Stimulated activated CD4-positive, alpha-beta T cell treated with anti-CD3 and anti-CD28 coated beads, Interleukin-15, amount 100 ng/mL, for 48 hours (primary cell): Measurements from ENCODE around the gene ADARB2.
"Not testable (repeated sequence)": the region's sequence is repeated elsewhere in the genome, so short reads cannot be mapped to it uniquely, and the experiment has no call there.

Experiments used
- DNase-seq, 2 donors: peaks; one replicate each; pipeline ENCODE4 v3.0.0-alpha.2; 2020; ENCODE audit warnings: low read depth in 2 of 2

ADARB2 gene

DNA sequence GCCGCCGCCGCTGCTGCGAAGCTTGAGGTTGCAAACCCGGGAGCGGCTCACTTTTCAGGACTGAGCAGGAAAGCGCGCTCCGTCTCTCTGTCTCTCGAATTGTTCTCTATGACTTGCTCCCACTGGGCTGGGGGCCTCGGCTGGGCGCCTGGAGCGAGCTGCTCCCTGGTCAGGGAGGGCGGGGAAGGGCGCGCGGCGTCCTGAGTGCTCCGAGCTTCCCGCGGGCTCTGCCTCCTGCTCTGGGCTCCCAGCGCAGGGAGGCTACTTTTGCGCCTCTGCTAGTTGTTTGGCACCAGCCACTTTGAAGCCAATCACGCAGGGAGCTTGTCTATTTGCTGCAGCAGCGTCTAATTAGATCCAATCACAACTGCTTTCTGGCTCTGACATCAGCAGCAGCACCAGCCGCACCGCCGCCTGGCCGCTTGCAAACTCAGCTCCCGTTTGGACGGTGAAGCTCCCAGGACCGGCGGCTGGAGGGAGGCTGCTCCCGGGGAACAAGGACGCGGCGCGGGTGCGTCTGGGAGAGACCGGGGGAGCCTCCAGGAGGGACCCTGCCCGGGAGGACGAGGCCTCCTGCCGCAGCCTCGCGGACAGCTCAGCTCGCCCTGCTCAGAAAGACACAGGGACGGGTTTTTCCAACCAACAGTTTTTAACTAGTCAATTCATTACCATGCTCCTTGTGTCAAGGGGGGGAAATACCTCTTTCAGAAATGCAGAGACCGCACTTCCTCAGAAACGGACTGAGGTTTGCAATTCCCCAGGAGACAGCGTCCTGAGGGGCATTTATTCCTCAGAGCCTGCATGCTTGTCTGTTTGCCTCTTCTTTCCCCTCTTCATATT is at the start of gene ADARB2:
TSS of gene ADARB2 (minus strand) at position 304 of the 840 bp plus-strand sequence.
- no peak for DNase-seq

- no peak for DNase-seq
Observed at GRCh38 chr10:1785835-1786234, 48.5 kb upstream of the ADARB2 start.

DNA sequence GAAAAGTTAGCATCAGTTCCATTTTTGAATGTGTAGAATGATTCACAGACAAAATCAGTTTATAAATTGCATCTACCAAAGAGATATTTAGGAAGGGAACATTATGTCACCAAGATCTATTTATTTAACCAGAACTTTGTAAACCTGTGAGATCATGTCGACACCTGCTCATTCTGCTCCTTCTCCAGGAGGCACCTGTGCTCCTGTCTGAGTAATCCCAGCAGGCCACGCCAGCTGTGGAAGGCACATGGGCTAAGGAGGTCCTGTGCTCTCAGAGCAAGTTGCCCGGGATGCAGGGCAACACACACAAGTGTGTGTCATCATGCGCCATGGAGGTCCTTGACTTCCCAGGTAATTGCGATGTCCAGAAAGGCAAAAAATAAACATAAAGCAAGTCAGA is 45.5 kb upstream of the ADARB2 start:
- DNase-seq, result no peak

DNA sequence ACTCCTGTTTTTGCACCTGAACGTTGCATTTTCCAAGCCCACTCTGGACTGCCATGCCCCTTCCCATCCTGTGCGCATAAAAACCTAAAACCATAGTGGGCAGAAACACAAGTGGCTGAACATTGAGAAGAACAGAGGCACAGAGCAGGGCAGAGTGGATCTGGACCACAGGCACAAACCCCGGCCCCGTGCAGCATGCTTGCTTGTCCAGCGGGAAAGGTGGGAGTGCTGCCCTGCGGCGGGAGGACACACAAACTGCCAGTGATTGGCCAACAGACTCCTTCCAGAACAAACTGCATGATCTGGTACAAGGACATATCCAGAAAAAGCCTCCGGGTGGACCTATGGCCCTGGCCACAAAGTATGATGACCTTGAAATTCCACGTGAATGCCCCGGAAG is 42.5 kb upstream of the ADARB2 start:
- DNase-seq, result no peak

- no peak for DNase-seq
Observed at GRCh38 chr10:1778375-1778969, 41.1 kb upstream of the ADARB2 start.

DNA sequence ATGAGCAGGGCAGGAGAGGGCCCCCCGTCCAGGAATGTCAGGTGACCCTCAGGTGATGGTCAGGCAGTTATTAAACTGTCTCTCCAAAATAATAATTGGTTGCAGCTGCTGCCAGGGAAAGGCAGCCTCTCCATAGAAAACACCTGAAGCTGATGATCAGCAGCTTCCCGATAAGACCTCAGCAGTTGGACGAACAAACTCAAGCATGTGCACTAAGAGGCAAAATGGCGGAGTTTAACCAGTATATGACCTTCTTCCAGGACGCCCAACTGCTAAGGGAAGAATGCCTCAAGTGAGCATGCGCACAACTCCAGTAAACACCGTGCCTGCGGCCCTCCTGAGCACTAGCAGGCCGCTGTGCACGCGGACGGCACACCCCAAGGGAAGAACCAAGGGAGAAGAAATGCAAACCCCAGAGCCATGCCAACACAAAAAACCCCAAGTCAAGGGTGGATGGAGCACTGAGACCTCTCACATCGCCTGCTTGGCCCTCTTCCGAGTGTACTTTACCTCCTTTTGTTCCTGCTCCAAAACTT is 38.9 kb upstream of the ADARB2 start:
- no peak for DNase-seq

GRCh38 chr10:1774796-1775195 is 37.5 kb upstream of the ADARB2 start:
- no peak for DNase-seq

DNA sequence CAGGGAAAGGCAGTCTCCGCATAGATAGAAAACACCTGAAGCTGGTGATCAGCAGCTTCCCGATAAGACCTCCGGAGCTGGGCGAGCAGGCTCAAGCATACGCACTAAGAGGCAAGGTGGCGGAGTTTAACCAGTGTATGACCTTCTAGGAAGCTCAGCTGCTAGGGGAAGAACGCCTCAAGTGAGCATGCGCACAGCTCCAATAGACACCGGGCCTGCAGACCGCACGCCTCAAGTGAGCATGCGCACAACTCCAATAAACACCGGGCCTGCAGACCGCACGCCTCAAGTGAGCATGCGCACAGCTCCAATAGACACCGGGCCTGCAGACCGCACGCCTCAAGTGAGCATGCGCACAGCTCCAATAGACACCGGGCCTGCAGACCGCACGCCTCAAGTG is 35.9 kb upstream of the ADARB2 start:
- not testable (repeated sequence) for DNase-seq

GRCh38 chr10:1766049-1766448 is 28.7 kb upstream of the ADARB2 start:
- no peak for DNase-seq

- no peak for DNase-seq
Observed at GRCh38 chr10:1762076-1762475, 24.8 kb upstream of the ADARB2 start.

DNA sequence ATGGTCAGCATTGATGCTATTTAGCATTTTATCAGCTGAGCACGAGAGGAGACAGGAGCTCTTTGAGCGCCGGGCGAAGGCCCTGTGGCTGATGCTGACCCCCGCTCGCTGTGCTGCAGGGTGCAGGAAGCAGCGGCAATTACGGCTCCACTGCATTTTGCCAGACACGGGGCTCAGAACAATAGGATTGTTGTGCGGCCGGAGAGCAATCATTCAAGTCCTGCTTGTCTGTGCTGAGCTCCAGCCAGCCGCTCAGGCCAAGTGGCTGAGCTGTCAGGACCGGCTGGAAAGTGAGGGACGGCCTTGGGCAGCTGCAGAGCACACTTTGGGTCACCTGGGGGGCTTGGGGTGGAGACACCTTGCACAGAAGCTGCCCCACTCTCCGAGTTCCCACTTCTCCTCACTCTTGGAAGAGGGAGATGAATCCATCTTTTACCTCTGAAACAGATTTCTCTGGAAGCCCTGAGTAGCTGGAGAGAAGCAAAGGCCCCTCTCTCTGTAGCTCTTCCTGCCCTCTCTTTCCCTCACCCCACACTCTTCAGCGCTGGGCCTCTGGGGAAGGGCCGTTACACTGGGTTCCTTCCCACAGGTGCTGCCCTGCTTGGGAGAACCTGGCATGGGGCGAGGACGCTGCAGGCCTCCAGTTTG is 17.3 kb upstream of the ADARB2 start:
- DNase-seq, result no peak

DNA sequence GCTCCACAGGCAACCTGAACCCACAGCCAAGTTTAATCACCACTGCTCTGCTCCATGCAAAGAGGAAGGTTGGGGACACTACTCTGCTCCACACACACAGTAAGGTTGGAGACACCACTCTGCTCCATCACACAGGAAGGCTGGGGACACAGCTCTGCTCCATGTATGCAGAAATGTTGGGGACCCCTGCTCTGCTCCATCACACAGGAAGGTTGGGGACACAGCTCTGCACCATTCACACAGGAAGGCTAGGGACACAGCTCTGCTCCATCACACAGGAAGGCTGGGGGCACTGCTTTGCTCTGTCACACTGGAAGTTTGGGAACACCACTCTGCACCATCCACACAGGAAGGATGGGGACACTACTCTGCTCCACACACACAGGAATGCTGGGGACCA is 14.8 kb upstream of the ADARB2 start:
- no peak for DNase-seq

DNA sequence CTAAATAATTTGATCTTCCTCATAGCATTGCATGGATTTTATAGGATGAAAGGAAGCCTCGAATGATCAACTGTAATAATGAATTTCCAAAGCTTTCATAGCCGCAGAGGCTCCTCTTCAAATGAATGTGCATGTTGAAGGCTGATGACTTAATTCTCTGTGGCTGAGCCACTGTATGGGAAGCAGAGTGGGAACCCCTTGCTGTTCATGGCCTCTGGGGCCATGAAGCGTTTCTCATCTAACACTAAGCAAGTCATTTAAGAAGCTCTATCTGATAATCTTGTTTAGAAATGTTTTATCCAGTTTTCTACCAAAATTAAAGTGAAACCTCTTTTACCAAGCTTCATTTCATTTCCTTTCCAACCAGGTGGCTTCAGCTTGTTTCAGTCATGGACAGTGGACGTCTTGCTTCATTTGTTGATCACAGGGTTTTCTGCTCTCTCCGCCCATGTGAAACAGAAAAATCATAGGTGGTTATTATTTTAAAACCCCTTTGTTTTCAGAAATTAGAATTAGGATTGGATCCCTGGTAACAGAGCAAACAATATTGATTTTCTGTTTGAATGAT is 10.3 kb upstream of the ADARB2 start:
- no peak for DNase-seq

GRCh38 chr10:1746796-1747195 is 9.5 kb upstream of the ADARB2 start:
- DNase-seq, result no peak

- DNase-seq, result no peak
Observed at GRCh38 chr10:1745780-1746456, 8.6 kb upstream of the ADARB2 start.

DNA sequence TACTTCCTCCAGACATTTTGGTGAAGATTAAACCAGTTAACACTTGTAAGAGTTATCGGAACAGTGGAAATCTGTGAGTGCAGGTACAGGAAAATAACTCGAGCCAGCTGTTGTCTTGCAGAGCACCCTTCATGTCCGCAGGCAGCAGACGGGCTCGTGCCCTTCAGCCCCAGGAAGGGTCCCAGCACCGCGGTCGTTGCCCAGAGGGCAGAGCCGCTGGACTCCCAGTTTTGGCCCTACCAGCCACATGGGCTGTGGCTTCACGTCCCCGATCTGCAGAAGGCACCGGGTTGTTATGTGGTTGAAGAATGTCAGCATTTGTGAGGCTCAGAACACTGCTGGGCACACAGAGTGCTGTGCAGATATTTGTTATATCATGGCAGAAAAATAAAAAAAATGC is 7.2 kb upstream of the ADARB2 start:
- no peak for DNase-seq

DNA sequence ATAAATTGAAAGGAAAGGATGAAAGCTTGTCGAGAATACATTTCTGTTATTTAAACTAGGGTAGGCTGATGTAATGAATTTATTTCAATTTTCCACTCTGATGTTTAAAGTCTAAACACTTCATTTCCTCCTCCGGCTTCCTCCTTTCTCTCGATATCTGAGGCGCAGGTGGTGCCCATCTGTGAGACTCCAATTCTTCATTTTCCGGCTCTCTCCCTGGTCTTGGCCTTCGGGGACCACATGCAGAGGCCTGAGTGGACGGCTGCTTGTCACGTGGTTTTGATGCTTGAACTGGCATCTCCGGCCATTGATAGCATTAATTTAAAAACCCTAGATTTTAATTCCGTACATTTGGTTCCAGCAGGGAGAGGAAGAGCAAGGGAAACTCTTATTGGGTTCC is 5.8 kb upstream of the ADARB2 start:
- DNase-seq, result no peak

- DNase-seq, result no peak
Observed at GRCh38 chr10:1741450-1741849, 4.1 kb upstream of the ADARB2 start.

GRCh38 chr10:1739751-1740150 is 2.4 kb upstream of the ADARB2 start:
- no peak for DNase-seq

DNA sequence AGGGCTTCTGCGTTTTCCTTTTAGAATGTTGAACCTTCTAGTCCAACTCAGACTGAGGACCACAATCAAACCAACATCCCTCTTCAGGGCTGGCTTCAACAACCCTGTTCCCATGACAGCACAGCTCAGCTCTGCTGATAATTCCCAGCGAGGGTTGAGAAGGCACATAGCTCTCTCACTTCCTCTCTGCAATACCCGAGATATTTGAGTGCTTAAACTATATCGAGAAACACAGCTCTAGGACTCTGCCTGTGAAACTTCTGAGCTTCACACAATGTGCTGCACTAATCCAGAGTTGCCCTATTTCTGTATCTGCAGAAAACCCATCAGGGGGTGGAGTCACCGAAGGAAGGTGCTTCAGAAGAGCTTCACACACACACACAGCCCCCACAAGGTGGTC is 1.6 kb upstream of the ADARB2 start:
- no peak for DNase-seq

DNA sequence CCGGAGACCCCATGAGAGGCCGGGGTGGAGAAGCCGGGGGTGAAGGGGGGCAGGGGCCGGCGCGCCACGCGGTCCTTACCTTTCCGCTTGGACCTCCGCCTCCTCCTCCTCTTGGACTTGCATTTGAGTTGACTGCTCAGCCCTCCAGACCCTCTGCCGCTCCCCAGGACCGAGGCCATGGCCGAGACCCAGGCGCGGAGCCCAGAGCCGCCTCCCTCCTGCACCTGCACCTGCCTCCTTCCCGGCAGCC is 428 bp downstream of the ADARB2 start:
- DNase-seq, result no peak
